ENCODE results near the gene RFPL1.
A peak's percentile ranks its signal among the peaks of the same experiment; 100 is the strongest.

The RFPL1 gene

DNA sequence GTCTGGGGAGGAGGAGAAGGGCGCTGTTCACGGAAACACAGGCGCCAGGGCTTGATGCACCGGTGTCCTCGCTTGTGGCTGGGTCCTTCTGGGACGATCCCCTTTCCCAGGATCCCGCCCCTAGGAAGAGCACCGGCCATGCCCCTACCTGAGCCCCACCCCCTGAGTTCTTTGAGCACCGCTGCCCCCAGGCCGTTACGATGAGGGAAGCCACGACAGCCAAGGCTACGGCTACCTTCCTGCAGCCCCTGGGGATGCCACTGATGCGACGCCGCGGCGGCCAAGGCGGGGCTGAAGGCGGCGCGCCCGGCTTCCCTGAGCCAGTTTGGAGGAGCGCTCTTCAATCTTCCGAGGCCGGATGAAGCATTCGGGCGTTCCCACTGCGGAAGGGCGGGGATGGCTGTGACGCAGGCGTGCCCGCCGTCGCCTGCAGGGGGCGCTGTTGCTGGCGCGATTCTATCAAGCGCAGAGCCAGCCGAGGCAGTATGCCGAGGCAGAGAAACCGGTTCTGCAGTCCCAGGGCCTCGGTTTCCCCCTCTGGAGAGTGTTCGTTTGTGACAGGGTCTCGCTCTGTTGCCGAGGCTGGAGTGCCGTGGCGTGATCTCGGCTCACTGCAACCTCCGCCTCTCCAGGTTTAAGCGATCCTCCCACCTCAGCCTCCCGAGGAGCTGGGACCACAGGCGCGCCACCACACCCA lies 31.9 kb downstream of the RFPL1 start:
- peak overlapping the region; percentile 11; the same call in 1 of the 2 replicates for H3K27ac ChIP-seq
- TF ChIP-seq, protein P1, sequence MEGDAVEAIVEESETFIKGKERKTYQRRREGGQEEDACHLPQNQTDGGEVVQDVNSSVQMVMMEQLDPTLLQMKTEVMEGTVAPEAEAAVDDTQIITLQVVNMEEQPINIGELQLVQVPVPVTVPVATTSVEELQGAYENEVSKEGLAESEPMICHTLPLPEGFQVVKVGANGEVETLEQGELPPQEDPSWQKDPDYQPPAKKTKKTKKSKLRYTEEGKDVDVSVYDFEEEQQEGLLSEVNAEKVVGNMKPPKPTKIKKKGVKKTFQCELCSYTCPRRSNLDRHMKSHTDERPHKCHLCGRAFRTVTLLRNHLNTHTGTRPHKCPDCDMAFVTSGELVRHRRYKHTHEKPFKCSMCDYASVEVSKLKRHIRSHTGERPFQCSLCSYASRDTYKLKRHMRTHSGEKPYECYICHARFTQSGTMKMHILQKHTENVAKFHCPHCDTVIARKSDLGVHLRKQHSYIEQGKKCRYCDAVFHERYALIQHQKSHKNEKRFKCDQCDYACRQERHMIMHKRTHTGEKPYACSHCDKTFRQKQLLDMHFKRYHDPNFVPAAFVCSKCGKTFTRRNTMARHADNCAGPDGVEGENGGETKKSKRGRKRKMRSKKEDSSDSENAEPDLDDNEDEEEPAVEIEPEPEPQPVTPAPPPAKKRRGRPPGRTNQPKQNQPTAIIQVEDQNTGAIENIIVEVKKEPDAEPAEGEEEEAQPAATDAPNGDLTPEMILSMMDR (conservative IDR thresholded peaks at IDR 0.05), result peak; percentile 87

DNA sequence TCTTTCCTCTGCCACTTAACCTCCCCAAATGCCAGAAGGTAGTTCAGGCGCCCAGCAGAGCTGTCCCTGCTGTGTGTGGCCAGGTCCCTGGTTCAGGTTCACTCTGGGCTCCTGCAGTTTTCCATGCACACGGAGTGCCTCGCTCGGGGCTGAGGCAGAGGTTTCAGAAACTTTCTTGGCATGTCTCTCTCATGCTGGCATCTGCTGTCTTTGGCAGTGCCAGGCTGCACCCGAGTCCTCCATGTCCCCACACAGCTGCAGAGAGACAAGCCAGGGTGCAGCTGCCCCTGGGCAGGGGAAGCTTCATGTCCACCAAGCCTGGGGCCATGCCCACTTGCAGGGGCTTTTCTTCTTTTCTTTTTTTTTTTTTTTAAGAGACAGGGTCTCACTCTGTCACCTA lies 34.6 kb downstream of the RFPL1 start:
- TF ChIP-seq, protein P1 (conservative IDR thresholded peaks at IDR 0.05), result no peak
- no peak overlapping the region for H3K27ac ChIP-seq

DNA sequence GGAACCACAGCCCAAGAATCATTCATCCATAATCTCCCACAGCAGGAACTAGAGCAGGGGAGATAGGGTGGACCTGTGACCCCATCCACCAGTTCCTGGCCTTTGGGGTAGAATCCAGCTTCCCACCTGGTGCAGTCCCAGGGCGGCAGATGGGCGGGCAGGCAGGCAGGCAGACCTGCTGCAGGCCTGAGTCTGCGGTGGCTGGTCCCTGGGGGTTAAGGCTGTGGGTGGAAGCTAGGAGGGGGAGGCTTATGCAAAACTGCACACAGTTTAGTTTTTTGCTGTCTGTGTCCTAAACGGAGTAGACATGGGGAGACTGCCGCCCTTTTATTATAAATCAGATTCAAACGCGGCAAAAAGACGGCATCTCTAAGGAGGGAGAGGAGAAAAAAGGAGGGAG lies 37.2 kb downstream of the RFPL1 start:
- TF ChIP-seq, protein P1 (conservative IDR thresholded peaks at IDR 0.05), result no peak
- no peak overlapping the region for H3K27ac ChIP-seq

DNA sequence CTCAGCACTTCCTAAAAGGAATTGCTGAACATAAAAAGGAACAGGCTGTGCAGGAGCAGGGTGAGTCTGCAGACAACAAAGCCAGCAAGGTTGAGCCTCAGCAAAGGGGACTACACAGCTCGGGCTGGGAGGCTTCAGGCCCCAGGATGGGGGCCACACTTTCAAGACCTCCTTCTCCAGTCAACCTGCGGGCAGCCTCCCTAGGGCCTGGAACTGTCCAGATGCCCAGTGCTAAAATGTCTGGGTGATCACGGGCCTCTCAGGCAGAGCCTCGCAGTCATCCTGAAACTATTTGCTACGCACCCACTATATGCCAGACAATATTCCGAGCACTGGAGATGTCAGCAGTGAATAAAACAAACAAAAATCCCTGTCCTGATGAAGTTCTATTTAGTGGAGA lies 37.7 kb downstream of the RFPL1 start:
- TF ChIP-seq, protein P1 (conservative IDR thresholded peaks at IDR 0.05), result no peak
- no peak overlapping the region for H3K27ac ChIP-seq

DNA sequence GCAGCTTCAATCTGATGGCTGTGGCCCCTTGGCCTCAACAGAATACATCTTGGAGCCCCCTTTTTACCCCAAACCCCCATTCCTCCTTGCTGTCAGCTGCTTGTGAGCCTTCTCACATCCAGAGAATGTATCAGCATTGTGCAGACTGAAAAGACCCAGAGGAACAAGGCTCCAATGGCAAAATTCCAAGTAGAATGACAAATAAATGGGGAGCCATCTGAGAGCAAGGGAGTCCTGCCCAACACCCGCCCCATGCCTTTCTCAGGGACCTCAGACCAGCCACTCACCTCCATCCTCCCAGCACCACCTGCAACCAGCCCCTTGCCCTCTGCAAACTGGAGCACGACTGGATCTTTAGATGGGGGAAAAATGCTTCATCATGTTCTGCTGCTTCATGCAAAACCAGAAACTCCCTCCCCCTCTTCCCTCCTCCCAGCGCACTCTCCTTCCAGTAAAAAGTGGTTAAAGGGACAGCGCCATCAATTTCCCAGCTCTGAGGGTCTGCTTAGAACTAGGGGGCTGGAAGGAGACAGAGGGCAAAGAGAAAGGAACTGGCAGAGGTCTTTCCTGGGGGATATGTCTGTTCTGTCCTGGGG lies 39.4 kb downstream of the RFPL1 start:
- H3K27ac ChIP-seq, result peak overlapping the region; percentile 68
- TF ChIP-seq, protein P1 (conservative IDR thresholded peaks at IDR 0.05), result no peak

DNA sequence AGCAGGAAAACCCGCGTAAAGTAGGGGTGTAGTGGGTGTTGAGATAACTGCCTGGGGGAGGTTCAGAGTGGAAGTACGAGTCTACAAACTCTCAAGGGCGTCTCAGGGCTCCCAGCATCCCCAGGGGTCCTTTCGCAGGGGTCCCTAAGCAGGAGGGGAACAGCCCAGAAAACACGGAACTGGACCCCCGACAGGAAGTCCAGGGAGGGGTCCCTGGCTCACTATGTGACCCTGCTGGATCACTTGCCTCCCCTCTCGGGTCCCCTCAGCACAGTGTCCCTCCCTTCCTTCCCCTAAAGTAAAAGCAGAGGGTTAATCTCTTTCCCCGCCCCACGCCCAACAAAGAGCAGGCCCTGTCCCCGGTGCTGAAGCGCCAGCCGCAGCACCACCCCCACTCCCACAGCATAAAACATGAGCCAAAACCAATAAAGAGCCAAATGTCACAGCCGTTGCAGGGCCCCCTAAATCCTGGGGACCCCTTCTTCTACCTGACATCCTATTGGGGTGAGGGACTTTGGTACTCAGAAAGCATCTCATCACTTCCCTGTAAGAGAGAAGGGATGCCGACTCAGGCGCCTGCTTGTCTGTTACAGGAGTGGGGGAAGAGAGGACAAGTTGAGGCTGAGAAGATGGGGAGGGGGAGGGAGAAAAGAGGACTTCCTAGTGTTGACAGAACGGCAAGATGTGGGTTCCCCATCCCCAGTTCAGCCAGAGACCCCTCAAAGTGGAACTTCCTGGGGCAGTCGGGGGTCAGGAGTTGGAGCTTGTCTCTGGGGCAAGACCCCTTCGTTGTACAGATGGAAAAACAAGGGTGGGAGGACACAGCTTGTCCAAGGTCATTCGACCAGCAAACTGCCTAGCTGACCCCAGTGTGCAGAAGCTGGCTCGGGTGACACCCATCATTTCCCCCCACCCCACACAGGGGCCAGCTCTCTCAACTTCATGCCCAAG lies 40.2 kb downstream of the RFPL1 start:
- H3K27ac ChIP-seq, result peak overlapping the region; percentile 68
- TF ChIP-seq, protein P1 (conservative IDR thresholded peaks at IDR 0.05), result no peak

Measured in VCaP (cell line).